Activated B cell treated with CpG ODN at 0.5 μM for 24 hours (primary cell): Measurements from ENCODE around the gene AGAP5. TPM values are rescaled to one million over a fixed set of nuclear protein-coding genes. Genes with fewer than 3 reads are reported as not detected.
"Not testable (repeated sequence)": the region's sequence is repeated elsewhere in the genome, so short reads cannot be mapped to it uniquely, and the experiment has no call there.

ENCODE experiments used
- ATAC-seq: fragments of 200-7000 bp; cut with Tn5 transposase; one replicate; pipeline ENCODE4 v1.10.0; 2021; ENCODE audit warnings: low read depth, mild to moderate bottlenecking, moderate library complexity
- CTCF ChIA-PET: fragments of 350-600 bp; sonication (Branson Sonifier 250); formaldehyde crosslinking; loops from one replicate; lab custom pipeline; 2021; ENCODE audit warnings: antibody characterized with exemption; lab: Charles Lee
- POLR2A ChIA-PET: fragments of 350-600 bp; sonication (Branson Sonifier 250); formaldehyde crosslinking; loops from one replicate; lab custom pipeline; 2021; ENCODE audit warnings: antibody characterized with exemption; lab: Charles Lee
- DNase-seq: peaks from one replicate; pipeline ENCODE4 v3.0.0; 2022
- H3K27ac Mint-ChIP-seq: one replicate; pipeline ENCODE4 v1.8.0; 2020; ENCODE audit warnings: mixed read lengths
- H3K27me3 Mint-ChIP-seq: one replicate; pipeline ENCODE4 v1.8.0; 2021; ENCODE audit warnings: mixed read lengths
- H3K36me3 Mint-ChIP-seq: one replicate; pipeline ENCODE4 v1.8.0; 2021; ENCODE audit warnings: low read depth, mixed read lengths
- H3K4me1 Mint-ChIP-seq: one replicate; pipeline ENCODE4 v1.8.0; 2021; ENCODE audit warnings: mixed read lengths
- H3K4me3 Mint-ChIP-seq: one replicate; pipeline ENCODE4 v1.8.0; 2020; ENCODE audit warnings: mild to moderate bottlenecking, mixed read lengths
- H3K9me3 Mint-ChIP-seq: one replicate; pipeline ENCODE4 v1.8.0; 2020; ENCODE audit warnings: mixed read lengths
- CTCF ChIP-seq: fragments of 200-600 bp; IDR thresholded peaks from one replicate; pipeline ENCODE4 v1.8.0; 2022; ENCODE audit warnings: antibody characterized with exemption, mild to moderate bottlenecking
- intact Hi-C: fragments of 100-400 bp; cut with micrococcal nuclease; formaldehyde crosslinking; loops from one replicate; pipeline ENCODE4 v1.15.1; 2024
- total RNA-seq: library from RNA; stranded (reverse); gene quantifications from 2 replicates; pipeline ENCODE4 v1.2.3, GENCODE V29; 2022

The AGAP5 gene
- total RNA-seq, 1 donor from 2014 or later: 15.0 TPM

GRCh38 chr10:73742454-73742734, 44.5 kb upstream of the AGAP5 start:
- ChIA-PET CTCF (no interaction called here), POLR2A (interaction anchor here (2.2 to 3.0 kb wide), 4 partner anchors 9 to 247 kb away, joined by 10 to 48 read pairs (median 16); partner anchors contain the start of genes PPP3CB and ZSWIM8)
- no peak for TF ChIP-seq CTCF
- Mint-ChIP-seq H3K27me3 (no peaks in the 10 kb centered on the region), H3K4me1 (peaks cover 37% of the 10 kb centered on the region), H3K27ac (no peak overlapping the region), H3K36me3 (peaks cover 28% of the 10 kb centered on the region), H3K9me3 (no peaks in the 10 kb centered on the region), H3K4me3 (no peak overlapping the region)
- intact Hi-C loops: loop anchor here (5.0 kb wide), 1 partner anchor 115 kb away; no protein-coding TSS in a partner anchor
- DNase-seq (no peak), ATAC-seq (no peak)

GRCh38 chr10:73740501-73741254, 42.8 kb upstream of the AGAP5 start:
- CTCF ChIA-PET, H3K4me3 Mint-ChIP-seq, ATAC-seq, H3K27ac Mint-ChIP-seq, H3K27me3 Mint-ChIP-seq, POLR2A ChIA-PET, H3K9me3 Mint-ChIP-seq, DNase-seq: not testable (repeated sequence)
- intact Hi-C loops: loop anchor here (5.0 kb wide), 1 partner anchor 113 kb away; no protein-coding TSS in a partner anchor
- Mint-ChIP-seq H3K4me1 (peaks cover 28% of the 10 kb centered on the region), H3K36me3 (peaks cover 22% of the 10 kb centered on the region)

- intact Hi-C loops: no loop called here
- POLR2A ChIA-PET: interaction anchor here (0.7 kb wide), 1 partner anchor 9 kb away, joined by 3 read pairs; the partner anchor contains the start of gene SEC24C
These were observed 36.9 kb upstream of the AGAP5 start for GRCh38 chr10:73734796-73735305.

GRCh38 chr10:73734028-73734720, 36.3 kb upstream of the AGAP5 start:
- intact Hi-C loops: no loop called here
- Mint-ChIP-seq H3K36me3 (peaks cover 25% of the 10 kb centered on the region), H3K27me3 (no peaks in the 10 kb centered on the region), H3K27ac (no peak overlapping the region), H3K4me1 (peaks cover 22% of the 10 kb centered on the region), H3K4me3 (no peak overlapping the region), H3K9me3 (no peaks in the 10 kb centered on the region)
- no peak for TF ChIP-seq CTCF
- ATAC-seq (no peak), DNase-seq (no peak)
- ChIA-PET POLR2A (interaction anchor here (1.3 kb wide), 1 partner anchor 9 kb away, joined by 10 read pairs; no protein-coding TSS in a partner anchor), CTCF (interaction anchor here (1.5 kb wide), 1 partner anchor 9 kb away, joined by 3 read pairs; the partner anchor contains the start of gene SEC24C)

More at GRCh38 chr10:73734796-73735305, 36.9 kb upstream of the AGAP5 start:
- peaks cover 17% of the 10 kb centered on the region for H3K4me1 Mint-ChIP-seq
- no peak overlapping the region for H3K27ac Mint-ChIP-seq
- peaks cover 23% of the 10 kb centered on the region for H3K36me3 Mint-ChIP-seq
- TF ChIP-seq CTCF: no peak
- no peaks in the 10 kb centered on the region for H3K9me3 Mint-ChIP-seq
- no peak overlapping the region for H3K4me3 Mint-ChIP-seq
- ATAC-seq: no peak
- no peaks in the 10 kb centered on the region for H3K27me3 Mint-ChIP-seq
- CTCF ChIA-PET: no interaction called here
- DNase-seq: no peak

GRCh38 chr10:73732931-73733623, 35.2 kb upstream of the AGAP5 start:
- H3K27me3 Mint-ChIP-seq: no peaks in the 10 kb centered on the region
- ChIA-PET CTCF (interaction anchor here (1.5 kb wide), 1 partner anchor 11 kb away, joined by 3 read pairs; the partner anchor contains the start of gene SEC24C), POLR2A (interaction anchor here (1.3 kb wide), 1 partner anchor 10 kb away, joined by 10 read pairs; no protein-coding TSS in a partner anchor)
- peaks cover 28% of the 10 kb centered on the region for H3K36me3 Mint-ChIP-seq
- H3K9me3 Mint-ChIP-seq: no peaks in the 10 kb centered on the region
- no peak overlapping the region for H3K4me3 Mint-ChIP-seq
- TF ChIP-seq CTCF: no peak
- ATAC-seq (no peak), DNase-seq (no peak)
- peaks cover 22% of the 10 kb centered on the region for H3K4me1 Mint-ChIP-seq
- intact Hi-C loops: no loop called here
- H3K27ac Mint-ChIP-seq: no peak overlapping the region
